Measurements from ENCODE around the gene TRIM13.
"Not testable (repeated sequence)": the region's sequence is repeated elsewhere in the genome, so short reads cannot be mapped to it uniquely, and the experiment has no call there.

TRIM13 gene, protein sequence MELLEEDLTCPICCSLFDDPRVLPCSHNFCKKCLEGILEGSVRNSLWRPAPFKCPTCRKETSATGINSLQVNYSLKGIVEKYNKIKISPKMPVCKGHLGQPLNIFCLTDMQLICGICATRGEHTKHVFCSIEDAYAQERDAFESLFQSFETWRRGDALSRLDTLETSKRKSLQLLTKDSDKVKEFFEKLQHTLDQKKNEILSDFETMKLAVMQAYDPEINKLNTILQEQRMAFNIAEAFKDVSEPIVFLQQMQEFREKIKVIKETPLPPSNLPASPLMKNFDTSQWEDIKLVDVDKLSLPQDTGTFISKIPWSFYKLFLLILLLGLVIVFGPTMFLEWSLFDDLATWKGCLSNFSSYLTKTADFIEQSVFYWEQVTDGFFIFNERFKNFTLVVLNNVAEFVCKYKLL

DNA sequence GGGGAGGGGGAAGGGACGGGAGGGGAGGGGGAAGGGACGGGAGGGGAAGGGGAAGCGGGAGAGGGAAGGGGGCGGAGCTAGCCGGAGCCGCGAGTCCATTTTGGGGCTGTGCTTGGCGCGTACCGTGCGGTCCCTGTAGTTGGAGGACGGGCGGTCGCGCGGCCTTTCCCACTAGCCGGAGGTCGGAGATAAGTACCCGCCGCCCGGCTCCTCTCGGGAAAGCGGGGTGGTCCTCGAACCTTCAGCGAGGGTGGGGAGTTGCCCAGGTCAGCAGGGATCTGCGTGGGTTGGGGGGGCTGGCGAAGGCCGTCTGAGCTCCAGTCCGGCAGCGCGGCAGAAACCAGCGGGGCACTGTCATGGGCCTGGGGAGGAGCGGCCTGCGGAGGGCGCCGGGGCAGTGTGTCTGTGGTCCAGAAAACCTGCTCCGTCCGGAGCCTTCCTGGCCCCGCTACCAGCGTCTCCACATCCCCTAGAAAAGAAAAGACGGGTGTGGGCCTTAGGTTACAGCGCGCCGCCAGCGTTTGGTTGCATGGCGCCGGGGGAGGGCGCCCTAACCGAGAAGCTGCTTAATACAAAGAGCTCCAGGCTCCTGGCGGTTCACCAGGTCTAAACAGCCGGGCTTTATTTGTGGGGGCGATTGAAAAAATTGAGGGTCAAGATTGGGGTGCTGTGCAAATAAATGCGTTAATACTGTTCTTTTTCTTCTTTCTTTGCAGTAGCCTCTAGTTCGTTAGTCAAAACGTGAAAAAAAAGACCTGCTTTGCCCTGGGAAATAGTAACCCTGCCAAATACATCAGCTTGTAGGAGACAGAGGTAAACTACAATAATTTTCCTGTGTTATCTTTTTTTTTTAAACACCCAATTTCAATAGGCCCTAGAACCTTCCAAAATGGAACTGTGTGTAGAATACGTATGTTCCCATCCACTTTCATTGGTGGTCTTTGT lies at the start of gene TRIM13:
Gene TRIM13 (plus strand): TSS at position 92 of the 945 bp plus-strand sequence. CDS start 14,899 bp downstream, outside the sequence.
- Histone ChIP-seq H3K9me3 (ENCODE audit: severe bottlenecking) (no peaks in the 10 kb centered on the region), H3K27ac (peak within 1 kb of the TSS; percentile 98), H3K4me3 (ENCODE audit: low read depth, low read length) (peak within 1 kb of the TSS; percentile 74), H3K27me3 (ENCODE audit: insufficient read depth, low read depth, severe bottlenecking) (no peaks in the 10 kb centered on the region), H3K36me3 (peaks cover 26% of the 10 kb centered on the region)
- TF ChIP-seq, protein P1, sequence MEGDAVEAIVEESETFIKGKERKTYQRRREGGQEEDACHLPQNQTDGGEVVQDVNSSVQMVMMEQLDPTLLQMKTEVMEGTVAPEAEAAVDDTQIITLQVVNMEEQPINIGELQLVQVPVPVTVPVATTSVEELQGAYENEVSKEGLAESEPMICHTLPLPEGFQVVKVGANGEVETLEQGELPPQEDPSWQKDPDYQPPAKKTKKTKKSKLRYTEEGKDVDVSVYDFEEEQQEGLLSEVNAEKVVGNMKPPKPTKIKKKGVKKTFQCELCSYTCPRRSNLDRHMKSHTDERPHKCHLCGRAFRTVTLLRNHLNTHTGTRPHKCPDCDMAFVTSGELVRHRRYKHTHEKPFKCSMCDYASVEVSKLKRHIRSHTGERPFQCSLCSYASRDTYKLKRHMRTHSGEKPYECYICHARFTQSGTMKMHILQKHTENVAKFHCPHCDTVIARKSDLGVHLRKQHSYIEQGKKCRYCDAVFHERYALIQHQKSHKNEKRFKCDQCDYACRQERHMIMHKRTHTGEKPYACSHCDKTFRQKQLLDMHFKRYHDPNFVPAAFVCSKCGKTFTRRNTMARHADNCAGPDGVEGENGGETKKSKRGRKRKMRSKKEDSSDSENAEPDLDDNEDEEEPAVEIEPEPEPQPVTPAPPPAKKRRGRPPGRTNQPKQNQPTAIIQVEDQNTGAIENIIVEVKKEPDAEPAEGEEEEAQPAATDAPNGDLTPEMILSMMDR (IDR thresholded peaks at IDR 0.05; ENCODE audit: low read depth, low read length) = peak; percentile 45
- peak; percentile 74 for DNase-seq

DNA sequence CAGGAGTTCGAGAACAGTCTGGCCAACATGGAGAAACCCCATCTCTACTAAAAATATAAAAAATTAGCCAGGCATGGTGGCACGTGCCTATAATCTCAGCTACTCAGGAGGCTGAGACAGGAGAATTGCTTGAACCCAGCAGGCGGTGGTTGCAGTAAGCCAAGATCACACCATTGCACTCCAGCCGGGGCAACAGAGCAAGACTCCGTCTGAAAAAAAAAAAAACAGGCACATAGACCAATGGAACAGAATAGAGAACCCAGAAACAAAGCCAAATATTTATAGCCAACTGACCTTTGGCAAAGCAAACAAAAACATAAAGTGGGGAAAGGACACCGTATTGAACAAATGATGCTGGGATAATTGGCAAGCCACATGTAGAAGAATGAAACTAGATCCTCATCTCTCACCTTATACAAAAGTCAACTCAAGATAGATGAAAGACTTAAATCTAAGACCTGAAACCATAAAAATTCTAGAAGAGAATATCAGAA lies 48.0 kb upstream of the TRIM13 start:
- H3K27ac ChIP-seq; H3K36me3 ChIP-seq; H3K4me3 ChIP-seq (ENCODE audit: low read depth, low read length); DNase-seq; H3K27me3 ChIP-seq (ENCODE audit: insufficient read depth, low read depth, severe bottlenecking); H3K9me3 ChIP-seq (ENCODE audit: severe bottlenecking): not testable (repeated sequence)

DNA sequence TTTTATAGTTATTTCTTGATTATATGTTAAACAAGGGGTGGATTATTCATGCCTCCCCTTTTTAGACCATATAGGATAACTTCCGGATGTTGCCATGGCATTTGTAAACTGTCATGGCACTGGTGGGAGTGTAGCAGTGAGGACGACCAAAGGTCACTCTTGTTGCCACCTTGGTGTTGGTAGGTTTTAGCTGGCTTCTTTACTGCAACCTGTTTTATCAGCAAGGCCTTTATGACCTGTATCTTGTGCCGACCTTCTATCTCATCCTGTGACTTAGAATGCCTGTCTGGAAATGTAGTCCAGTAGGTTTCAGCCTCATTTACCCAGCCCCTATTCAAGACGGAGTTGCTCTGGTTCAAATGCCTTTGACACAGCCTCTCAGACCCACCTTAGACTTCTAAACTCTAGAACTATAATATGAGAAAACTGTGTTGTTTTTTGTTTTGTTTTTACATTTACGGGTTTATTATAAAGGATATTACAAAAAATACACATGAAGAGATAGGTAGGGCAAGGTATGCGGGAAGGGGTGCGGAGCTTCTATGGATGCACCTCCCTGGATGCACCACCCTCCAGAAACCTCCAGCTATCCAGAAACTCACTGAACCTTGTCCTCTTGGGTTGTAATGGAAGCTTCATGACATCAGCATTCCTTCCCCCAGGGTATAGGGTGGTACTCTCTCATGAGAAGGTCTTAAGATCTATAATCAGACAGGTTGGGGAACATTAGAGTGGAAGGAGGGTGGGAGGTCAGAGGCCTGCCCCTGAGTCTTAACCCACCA lies 44.9 kb upstream of the TRIM13 start:
- DNase-seq = no peak

DNA sequence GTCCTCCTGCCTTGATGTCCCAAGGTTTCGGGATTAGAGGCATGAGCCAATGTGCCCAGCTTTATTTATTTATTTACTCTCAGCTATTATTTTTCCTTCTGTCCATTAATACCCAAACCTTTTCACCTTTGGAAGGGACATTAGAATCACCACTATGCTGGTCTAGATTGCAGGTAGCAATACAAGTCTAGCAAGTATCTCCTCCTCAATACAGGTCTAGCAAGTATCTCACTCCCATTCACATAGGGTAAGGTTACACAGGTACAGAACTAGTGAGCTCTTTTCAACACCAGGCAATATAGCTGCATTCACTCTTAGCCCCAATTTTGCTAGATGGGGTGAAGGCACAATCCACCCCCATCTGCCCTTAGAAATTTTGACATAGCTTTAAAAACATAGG lies 43.3 kb upstream of the TRIM13 start:
- Histone ChIP-seq H3K9me3 (ENCODE audit: severe bottlenecking) (no peaks in the 10 kb centered on the region), H3K27me3 (ENCODE audit: insufficient read depth, low read depth, severe bottlenecking) (no peaks in the 10 kb centered on the region), H3K4me3 (ENCODE audit: low read depth, low read length) (no peak overlapping the region), H3K36me3 (no peaks in the 10 kb centered on the region), H3K27ac (no peak overlapping the region)
- no peak for DNase-seq
- TF ChIP-seq, protein P1 (IDR thresholded peaks at IDR 0.05; ENCODE audit: low read depth, low read length) = no peak

More for the DNA sequence above, 44.9 kb upstream of the TRIM13 start:
- Histone ChIP-seq H3K27me3 (ENCODE audit: insufficient read depth, low read depth, severe bottlenecking) (no peaks in the 10 kb centered on the region), H3K36me3 (no peaks in the 10 kb centered on the region), H3K4me3 (ENCODE audit: low read depth, low read length) (no peak overlapping the region), H3K27ac (no peak overlapping the region), H3K9me3 (ENCODE audit: severe bottlenecking) (no peaks in the 10 kb centered on the region)
- TF ChIP-seq, protein P1 (IDR thresholded peaks at IDR 0.05; ENCODE audit: low read depth, low read length) = no peak

DNA sequence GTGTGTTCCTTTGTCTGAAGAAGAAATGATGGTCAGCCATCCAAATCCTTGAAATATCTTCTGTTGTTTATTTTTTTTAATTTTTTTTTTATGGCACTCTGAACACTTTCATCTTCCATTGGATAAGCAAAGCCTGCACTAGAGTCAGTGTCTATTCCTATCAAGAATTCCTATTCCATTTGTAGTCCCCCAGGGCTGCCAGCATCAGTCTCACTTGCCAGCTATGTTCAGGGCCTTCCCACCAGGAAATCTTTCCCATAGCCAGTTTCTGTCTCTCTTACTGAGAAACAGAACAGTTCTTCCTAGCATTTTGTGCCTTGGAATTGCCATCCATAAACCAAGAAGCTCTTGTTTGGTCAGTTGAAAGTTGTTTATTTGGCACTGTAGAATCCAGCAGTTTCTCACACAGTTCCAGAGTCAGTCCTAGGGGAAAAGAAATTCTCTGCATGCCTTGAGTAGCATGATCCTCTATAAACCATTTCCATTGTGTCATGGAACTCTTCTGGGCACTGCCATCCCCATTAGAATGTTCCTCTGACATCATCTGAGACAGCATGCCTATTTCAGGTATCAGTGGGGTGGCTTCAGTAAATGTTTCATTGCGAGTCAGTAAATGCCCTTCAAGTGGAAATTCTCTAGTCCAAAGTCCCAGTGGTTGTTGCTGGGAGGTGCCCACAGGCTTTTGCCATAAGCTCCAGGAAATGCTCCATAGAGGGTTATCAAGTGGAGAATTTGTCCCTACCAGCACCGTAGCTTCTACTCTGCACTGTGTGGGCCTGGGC lies 42.0 kb upstream of the TRIM13 start:
- no peaks in the 10 kb centered on the region for H3K9me3 ChIP-seq (ENCODE audit: severe bottlenecking)
- DNase-seq = no peak
- no peak overlapping the region for H3K27ac ChIP-seq
- H3K27me3 ChIP-seq (ENCODE audit: insufficient read depth, low read depth, severe bottlenecking) = no peaks in the 10 kb centered on the region
- no peak overlapping the region for H3K4me3 ChIP-seq (ENCODE audit: low read depth, low read length)
- TF ChIP-seq, protein P1 (IDR thresholded peaks at IDR 0.05; ENCODE audit: low read depth, low read length) = no peak
- H3K36me3 ChIP-seq = no peaks in the 10 kb centered on the region

All from WERI-Rb-1 (cell line).